HepG2 (cell line): ENCODE results near the gene WNK1.

ENCODE experiments used
- NR1H2 ChIP-seq: sonication (generic); formaldehyde crosslinking; IDR thresholded peaks from 2 replicates; pipeline ENCODE4 v1.8.1; 2022; ENCODE audit warnings: low read depth, missing genetic modification reagents, borderline replicate concordance
- PHF20 ChIP-seq: sonication (generic); formaldehyde crosslinking; IDR thresholded peaks from 2 replicates; pipeline ENCODE4 v1.5.0; 2020; ENCODE audit warnings: mild to moderate bottlenecking, missing genetic modification reagents
- POLR2AphosphoS5 ChIP-seq: IDR thresholded peaks from 2 replicates; pipeline ENCODE4 v1.6.1; 2012; ENCODE audit warnings: low read depth, low read length
- SIN3A ChIP-seq: IDR thresholded peaks from 2 replicates; pipeline ENCODE4 v1.6.1; 2011; ENCODE audit warnings: low read depth, mild to moderate bottlenecking, control low read depth, low read length, borderline replicate concordance
- ZNF121 ChIP-seq: sonication (generic); formaldehyde crosslinking; IDR thresholded peaks from 2 replicates; pipeline ENCODE4 v1.5.0; 2020; ENCODE audit warnings: mild to moderate bottlenecking, missing genetic modification reagents
- ZNF616 ChIP-seq: sonication (generic); formaldehyde crosslinking; IDR thresholded peaks from 2 replicates; pipeline ENCODE4 v1.5.0; 2020; ENCODE audit warnings: low read depth, mild to moderate bottlenecking, missing genetic modification reagents
- TF ChIP-seq, protein P1 (sequence below): fragments of 450-650 bp; IDR thresholded peaks from 2 replicates; pipeline ENCODE4 v1.6.1; 2017; ENCODE audit warnings: mild to moderate bottlenecking
- TF ChIP-seq, protein P2 (sequence below): sonication (generic); formaldehyde crosslinking; IDR thresholded peaks from 2 replicates; pipeline ENCODE4 v1.5.1; 2020; ENCODE audit warnings: mild to moderate bottlenecking, missing genetic modification reagents, moderate library complexity
- TF ChIP-seq, protein P3 (sequence below): sonication (generic); formaldehyde crosslinking; conservative IDR thresholded peaks from 2 replicates; pipeline ENCODE4 v1.4.0; 2020; ENCODE audit warnings: missing genetic modification reagents
- TF ChIP-seq, protein P4 (sequence below): IDR thresholded peaks from 2 replicates; pipeline ENCODE4 v1.6.1; 2016; ENCODE audit warnings: low read depth, borderline replicate concordance
- TF ChIP-seq, protein P5 (sequence below): sonication (generic); formaldehyde crosslinking; IDR thresholded peaks from 2 replicates; pipeline ENCODE4 v1.8.1; 2023; ENCODE audit warnings: missing genetic modification reagents, inconsistent platforms, borderline replicate concordance

DNA sequence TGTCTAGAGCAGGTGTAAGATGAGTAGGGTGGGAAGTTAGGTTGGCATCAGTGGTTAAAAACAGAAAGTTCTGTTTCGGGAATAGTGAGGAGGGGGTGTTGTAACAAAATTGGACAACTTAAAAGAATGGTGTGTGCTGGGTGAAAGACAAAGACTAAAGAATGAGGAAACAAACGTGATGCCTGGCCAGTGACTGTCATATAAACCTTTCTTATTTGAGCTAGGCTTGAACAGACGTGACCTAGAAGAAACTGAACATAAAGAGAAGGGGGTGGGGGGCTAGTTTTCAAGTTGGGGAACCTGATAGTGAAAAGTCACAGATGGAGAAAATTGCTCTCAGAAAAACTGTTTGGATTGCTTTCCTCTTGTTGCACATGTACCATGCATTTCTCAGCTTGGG is 157.5 kb downstream of the WNK1 start:
- TF ChIP-seq POLR2AphosphoS5 (no peak), NR1H2 (CRISPR knock-in tag) (no peak), SIN3A (no peak), ZNF616 (CRISPR knock-in tag) (no peak), PHF20 (CRISPR knock-in tag) (no peak), ZNF121 (CRISPR knock-in tag) (no peak)
- TF ChIP-seq, protein P1, sequence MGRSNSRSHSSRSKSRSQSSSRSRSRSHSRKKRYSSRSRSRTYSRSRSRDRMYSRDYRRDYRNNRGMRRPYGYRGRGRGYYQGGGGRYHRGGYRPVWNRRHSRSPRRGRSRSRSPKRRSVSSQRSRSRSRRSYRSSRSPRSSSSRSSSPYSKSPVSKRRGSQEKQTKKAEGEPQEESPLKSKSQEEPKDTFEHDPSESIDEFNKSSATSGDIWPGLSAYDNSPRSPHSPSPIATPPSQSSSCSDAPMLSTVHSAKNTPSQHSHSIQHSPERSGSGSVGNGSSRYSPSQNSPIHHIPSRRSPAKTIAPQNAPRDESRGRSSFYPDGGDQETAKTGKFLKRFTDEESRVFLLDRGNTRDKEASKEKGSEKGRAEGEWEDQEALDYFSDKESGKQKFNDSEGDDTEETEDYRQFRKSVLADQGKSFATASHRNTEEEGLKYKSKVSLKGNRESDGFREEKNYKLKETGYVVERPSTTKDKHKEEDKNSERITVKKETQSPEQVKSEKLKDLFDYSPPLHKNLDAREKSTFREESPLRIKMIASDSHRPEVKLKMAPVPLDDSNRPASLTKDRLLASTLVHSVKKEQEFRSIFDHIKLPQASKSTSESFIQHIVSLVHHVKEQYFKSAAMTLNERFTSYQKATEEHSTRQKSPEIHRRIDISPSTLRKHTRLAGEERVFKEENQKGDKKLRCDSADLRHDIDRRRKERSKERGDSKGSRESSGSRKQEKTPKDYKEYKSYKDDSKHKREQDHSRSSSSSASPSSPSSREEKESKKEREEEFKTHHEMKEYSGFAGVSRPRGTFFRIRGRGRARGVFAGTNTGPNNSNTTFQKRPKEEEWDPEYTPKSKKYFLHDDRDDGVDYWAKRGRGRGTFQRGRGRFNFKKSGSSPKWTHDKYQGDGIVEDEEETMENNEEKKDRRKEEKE: no peak
- TF ChIP-seq, protein P2, sequence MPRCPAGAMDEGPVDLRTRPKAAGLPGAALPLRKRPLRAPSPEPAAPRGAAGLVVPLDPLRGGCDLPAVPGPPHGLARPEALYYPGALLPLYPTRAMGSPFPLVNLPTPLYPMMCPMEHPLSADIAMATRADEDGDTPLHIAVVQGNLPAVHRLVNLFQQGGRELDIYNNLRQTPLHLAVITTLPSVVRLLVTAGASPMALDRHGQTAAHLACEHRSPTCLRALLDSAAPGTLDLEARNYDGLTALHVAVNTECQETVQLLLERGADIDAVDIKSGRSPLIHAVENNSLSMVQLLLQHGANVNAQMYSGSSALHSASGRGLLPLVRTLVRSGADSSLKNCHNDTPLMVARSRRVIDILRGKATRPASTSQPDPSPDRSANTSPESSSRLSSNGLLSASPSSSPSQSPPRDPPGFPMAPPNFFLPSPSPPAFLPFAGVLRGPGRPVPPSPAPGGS (CRISPR knock-in tag): no peak
- TF ChIP-seq, protein P3, sequence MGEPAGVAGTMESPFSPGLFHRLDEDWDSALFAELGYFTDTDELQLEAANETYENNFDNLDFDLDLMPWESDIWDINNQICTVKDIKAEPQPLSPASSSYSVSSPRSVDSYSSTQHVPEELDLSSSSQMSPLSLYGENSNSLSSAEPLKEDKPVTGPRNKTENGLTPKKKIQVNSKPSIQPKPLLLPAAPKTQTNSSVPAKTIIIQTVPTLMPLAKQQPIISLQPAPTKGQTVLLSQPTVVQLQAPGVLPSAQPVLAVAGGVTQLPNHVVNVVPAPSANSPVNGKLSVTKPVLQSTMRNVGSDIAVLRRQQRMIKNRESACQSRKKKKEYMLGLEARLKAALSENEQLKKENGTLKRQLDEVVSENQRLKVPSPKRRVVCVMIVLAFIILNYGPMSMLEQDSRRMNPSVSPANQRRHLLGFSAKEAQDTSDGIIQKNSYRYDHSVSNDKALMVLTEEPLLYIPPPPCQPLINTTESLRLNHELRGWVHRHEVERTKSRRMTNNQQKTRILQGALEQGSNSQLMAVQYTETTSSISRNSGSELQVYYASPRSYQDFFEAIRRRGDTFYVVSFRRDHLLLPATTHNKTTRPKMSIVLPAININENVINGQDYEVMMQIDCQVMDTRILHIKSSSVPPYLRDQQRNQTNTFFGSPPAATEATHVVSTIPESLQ (CRISPR knock-in tag): no peak
- TF ChIP-seq, protein P4, sequence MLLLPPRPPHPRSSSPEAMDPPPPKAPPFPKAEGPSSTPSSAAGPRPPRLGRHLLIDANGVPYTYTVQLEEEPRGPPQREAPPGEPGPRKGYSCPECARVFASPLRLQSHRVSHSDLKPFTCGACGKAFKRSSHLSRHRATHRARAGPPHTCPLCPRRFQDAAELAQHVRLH: no peak
- TF ChIP-seq, protein P5, sequence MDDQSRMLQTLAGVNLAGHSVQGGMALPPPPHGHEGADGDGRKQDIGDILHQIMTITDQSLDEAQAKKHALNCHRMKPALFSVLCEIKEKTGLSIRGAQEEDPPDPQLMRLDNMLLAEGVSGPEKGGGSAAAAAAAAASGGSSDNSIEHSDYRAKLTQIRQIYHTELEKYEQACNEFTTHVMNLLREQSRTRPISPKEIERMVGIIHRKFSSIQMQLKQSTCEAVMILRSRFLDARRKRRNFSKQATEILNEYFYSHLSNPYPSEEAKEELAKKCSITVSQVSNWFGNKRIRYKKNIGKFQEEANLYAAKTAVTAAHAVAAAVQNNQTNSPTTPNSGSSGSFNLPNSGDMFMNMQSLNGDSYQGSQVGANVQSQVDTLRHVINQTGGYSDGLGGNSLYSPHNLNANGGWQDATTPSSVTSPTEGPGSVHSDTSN (CRISPR knock-in tag): no peak
